ENCODE results near the gene SLCO3A1. TPM values are rescaled to one million over a fixed set of nuclear protein-coding genes. Genes with fewer than 3 reads are reported as not detected.

SLCO3A1 gene
- total RNA-seq, 1 donor from 2014 or later: 65.8 TPM

- no peak overlapping the region for H3K4me3 ChIP-seq
- peaks cover 24% of the 10 kb centered on the region for H3K4me1 ChIP-seq
- TF ChIP-seq CTCF (IDR thresholded peaks at IDR 0.05): no peak
- TF ChIP-seq POLR2A (IDR thresholded peaks at IDR 0.05): no peak
- TF ChIP-seq POLR2AphosphoS5 (IDR thresholded peaks at IDR 0.05; ENCODE audit: insufficient read depth in 1 of 2, low read depth in 1 of 2): no peak
- no peak overlapping the region for H3K27ac ChIP-seq
- intact Hi-C loops (cut with DNase I): loop anchor here (5.0 kb wide), 1 partner anchor 1513 kb away; no protein-coding TSS in a partner anchor
- DNase-seq (ENCODE audit: extremely low spot score in 2 of 2): no peak
- no peaks in the 10 kb centered on the region for H3K9me3 ChIP-seq
- H3K27me3 ChIP-seq: no peaks in the 10 kb centered on the region
- no peaks in the 10 kb centered on the region for H3K36me3 ChIP-seq
These were observed 127.2 kb downstream of the SLCO3A1 start for GRCh38 chr15:91980502-91981267.

GRCh38 chr15:91981821-91982800 is 128.6 kb downstream of the SLCO3A1 start:
- DNase-seq (ENCODE audit: extremely low spot score in 2 of 2): no peak
- no peak for TF ChIP-seq POLR2AphosphoS5 (IDR thresholded peaks at IDR 0.05; ENCODE audit: insufficient read depth in 1 of 2, low read depth in 1 of 2)
- no peak for TF ChIP-seq CTCF (IDR thresholded peaks at IDR 0.05)
- TF ChIP-seq POLR2A (IDR thresholded peaks at IDR 0.05): no peak
- Histone ChIP-seq H3K4me3 (no peak overlapping the region), H3K4me1 (peaks cover 23% of the 10 kb centered on the region), H3K36me3 (no peaks in the 10 kb centered on the region), H3K9me3 (no peaks in the 10 kb centered on the region), H3K27me3 (no peaks in the 10 kb centered on the region), H3K27ac (no peak overlapping the region)
- intact Hi-C loops (cut with DNase I): loop anchor here (5.0 kb wide), 1 partner anchor 1515 kb away; no protein-coding TSS in a partner anchor

GRCh38 chr15:91983729-91984340 is 130.3 kb downstream of the SLCO3A1 start:
- intact Hi-C loops (cut with DNase I): loop anchor here (5.0 kb wide), 1 partner anchor 1517 kb away; no protein-coding TSS in a partner anchor
- TF ChIP-seq CTCF (IDR thresholded peaks at IDR 0.05) (no peak), POLR2A (IDR thresholded peaks at IDR 0.05) (no peak), POLR2AphosphoS5 (IDR thresholded peaks at IDR 0.05; ENCODE audit: insufficient read depth in 1 of 2, low read depth in 1 of 2) (no peak)
- no peaks in the 10 kb centered on the region for H3K27me3 ChIP-seq
- H3K4me1 ChIP-seq: peaks cover 23% of the 10 kb centered on the region
- no peaks in the 10 kb centered on the region for H3K36me3 ChIP-seq
- H3K27ac ChIP-seq: peak overlapping the region; percentile 7
- no peak for DNase-seq (ENCODE audit: extremely low spot score in 2 of 2)
- no peaks in the 10 kb centered on the region for H3K9me3 ChIP-seq
- H3K4me3 ChIP-seq: no peak overlapping the region

GRCh38 chr15:91985297-91985696 is 131.8 kb downstream of the SLCO3A1 start:
- Histone ChIP-seq H3K27me3 (no peaks in the 10 kb centered on the region), H3K9me3 (no peaks in the 10 kb centered on the region), H3K4me1 (peaks cover 23% of the 10 kb centered on the region), H3K4me3 (no peak overlapping the region), H3K27ac (no peak overlapping the region), H3K36me3 (no peaks in the 10 kb centered on the region)
- TF ChIP-seq CTCF (IDR thresholded peaks at IDR 0.05): no peak
- no peak for TF ChIP-seq POLR2A (IDR thresholded peaks at IDR 0.05)
- TF ChIP-seq POLR2AphosphoS5 (IDR thresholded peaks at IDR 0.05; ENCODE audit: insufficient read depth in 1 of 2, low read depth in 1 of 2): no peak
- DNase-seq (ENCODE audit: extremely low spot score in 2 of 2): no peak
- intact Hi-C loops (cut with DNase I): no loop called here
